C4-2B (cell line): ENCODE results near the gene GFOD1.

Experiments
- ZFX ChIP-seq: fragments of 450-650 bp; IDR thresholded peaks from 2 replicates; pipeline ENCODE4 v1.6.1; 2017
- TF ChIP-seq, protein P1 (sequence below): fragments of 450-650 bp; conservative IDR thresholded peaks from 2 replicates; pipeline ENCODE4 v1.5.1; 2017; ENCODE audit warnings: mild to moderate bottlenecking

DNA sequence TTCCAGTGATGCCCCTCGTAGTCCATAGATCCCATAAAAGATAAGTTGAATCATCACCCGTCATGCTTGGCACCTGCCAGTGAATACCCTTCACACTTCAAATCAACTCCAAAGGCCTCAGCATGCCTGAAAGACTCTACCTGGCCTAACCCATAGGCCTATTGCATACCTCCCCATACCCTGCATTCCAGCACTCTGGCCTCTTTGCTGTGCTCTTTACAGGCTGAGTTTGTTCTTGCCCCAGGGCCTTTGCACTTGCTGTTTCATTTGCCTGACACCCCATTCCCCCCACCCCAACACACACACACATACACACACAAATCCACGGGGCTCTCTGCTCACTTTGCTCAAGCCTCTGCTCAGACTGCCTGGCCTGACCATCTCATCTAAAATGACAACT, 3.0 kb upstream of the GFOD1 start:
- TF ChIP-seq, protein P1, sequence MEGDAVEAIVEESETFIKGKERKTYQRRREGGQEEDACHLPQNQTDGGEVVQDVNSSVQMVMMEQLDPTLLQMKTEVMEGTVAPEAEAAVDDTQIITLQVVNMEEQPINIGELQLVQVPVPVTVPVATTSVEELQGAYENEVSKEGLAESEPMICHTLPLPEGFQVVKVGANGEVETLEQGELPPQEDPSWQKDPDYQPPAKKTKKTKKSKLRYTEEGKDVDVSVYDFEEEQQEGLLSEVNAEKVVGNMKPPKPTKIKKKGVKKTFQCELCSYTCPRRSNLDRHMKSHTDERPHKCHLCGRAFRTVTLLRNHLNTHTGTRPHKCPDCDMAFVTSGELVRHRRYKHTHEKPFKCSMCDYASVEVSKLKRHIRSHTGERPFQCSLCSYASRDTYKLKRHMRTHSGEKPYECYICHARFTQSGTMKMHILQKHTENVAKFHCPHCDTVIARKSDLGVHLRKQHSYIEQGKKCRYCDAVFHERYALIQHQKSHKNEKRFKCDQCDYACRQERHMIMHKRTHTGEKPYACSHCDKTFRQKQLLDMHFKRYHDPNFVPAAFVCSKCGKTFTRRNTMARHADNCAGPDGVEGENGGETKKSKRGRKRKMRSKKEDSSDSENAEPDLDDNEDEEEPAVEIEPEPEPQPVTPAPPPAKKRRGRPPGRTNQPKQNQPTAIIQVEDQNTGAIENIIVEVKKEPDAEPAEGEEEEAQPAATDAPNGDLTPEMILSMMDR: no peak
- no peak for TF ChIP-seq ZFX
